Measurements from ENCODE around the gene METTL14.

METTL14 gene

DNA sequence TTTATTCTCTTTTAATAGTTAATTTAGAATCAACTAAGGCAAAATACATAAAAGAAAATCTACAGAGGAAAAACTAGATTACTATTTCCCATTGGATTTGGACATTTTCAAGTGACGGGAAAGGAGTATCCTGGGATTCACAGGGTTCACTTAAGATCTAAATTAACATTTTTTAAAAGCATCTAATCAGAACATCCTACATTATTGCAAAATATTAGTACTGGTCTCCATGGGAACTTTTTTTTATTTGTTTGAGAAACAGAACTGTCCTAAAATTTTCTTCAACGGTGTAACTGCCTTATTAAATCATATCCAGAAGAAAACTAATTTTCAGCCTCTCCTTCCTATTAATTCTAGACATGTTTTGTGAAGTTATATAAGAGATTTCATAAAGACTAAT is 69.7 kb downstream of the METTL14 start:
- Histone ChIP-seq H2AFZ (ENCODE audit: low read depth, low read length) (no peak overlapping the region), H3K4me3 (ENCODE audit: insufficient read depth in 1 of 2, low read depth in 1 of 2, low read length in 2 of 2) (no peak overlapping the region), H2AK5ac (ENCODE audit: low read length, severe bottlenecking) (no peak overlapping the region), H4K8ac (ENCODE audit: low read length) (no peak overlapping the region), H2BK120ac (ENCODE audit: low read depth, low read length) (no peak overlapping the region), H4K91ac (ENCODE audit: low read length) (no peak overlapping the region), H3K9me3 (ENCODE audit: control insufficient read depth, low read length) (no peaks in the 10 kb centered on the region), H3K23ac (ENCODE audit: low read length in 2 of 2) (no peak overlapping the region), H2BK15ac (ENCODE audit: low read depth, poor library complexity, severe bottlenecking) (no peak overlapping the region), H3K27ac (ENCODE audit: low read length, poor library complexity, severe bottlenecking) (no peak overlapping the region), H3K4ac (ENCODE audit: low read depth in 1 of 2, low read length in 2 of 2) (no peak overlapping the region), H3K9ac (ENCODE audit: low read length) (peak overlapping the region; percentile 49), H3K4me2 (ENCODE audit: low read length, poor library complexity, severe bottlenecking) (no peak overlapping the region), H3K14ac (ENCODE audit: low read length in 2 of 2) (no peak overlapping the region), H3K18ac (ENCODE audit: low read depth in 1 of 2, low read length in 2 of 2) (no peak overlapping the region), H2BK12ac (ENCODE audit: low read length in 2 of 2) (no peak overlapping the region), H3K79me1 (replicated peaks; ENCODE audit: low read length, poor library complexity, severe bottlenecking) (peaks cover 14% of the 10 kb centered on the region), H3K4me1 (ENCODE audit: control insufficient read depth, insufficient read depth, low read depth, low read length) (no peaks in the 10 kb centered on the region), H3K36me3 (ENCODE audit: control insufficient read depth in 1 of 2, insufficient read depth in 2 of 2, low read depth in 1 of 2, low read length in 2 of 2) (peaks cover 6 to 85% of the 10 kb centered on the region in 2 experiments), H2BK5ac (ENCODE audit: low read depth, low read length, poor library complexity, severe bottlenecking) (no peak overlapping the region), H3K27me3 (ENCODE audit: control insufficient read depth in 1 of 2, insufficient read depth in 1 of 2, low read length in 2 of 2) (no peaks in the 10 kb centered on the region)
- WGBS, result no CpG with 5 or more reads among the region's 2 CpGs
- DNase-seq, result no peak

DNA sequence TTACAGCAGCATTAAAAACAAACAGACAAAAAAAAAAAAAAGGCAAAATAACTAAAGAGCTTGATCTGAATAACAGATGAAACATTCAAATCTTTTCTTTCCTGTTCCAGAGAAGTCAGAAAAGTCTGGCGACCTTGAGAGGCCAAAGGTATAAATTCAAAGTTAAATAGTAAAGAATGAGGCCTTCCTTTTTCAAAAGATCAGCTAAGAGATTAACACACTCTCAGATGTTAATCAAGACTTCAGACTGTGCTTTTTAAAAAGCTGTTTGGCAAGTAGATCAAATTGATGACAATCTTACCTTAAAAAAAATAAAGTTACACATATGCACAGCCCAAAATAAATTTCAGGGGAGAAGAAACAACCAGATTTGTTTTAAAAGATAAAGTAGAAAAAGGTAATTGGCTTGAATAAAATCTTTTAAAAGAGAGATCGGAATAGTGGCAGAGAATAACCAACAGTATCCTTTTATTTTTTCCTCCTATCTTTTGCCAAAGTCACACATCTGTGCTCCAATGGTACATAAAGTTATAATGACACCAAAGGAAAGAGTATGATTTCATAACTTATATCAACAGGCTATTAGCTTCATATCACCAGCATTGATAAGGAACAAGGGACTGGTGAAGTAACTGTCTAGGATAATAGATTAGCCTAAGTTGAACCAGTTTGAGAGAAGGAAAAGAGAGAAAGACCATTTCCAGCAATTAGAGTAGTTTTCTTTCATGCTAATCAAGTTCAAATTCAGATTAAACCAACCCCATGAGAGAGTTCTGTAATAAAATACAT is 70.4 kb downstream of the METTL14 start:
- Histone ChIP-seq H2BK120ac (ENCODE audit: low read depth, low read length) (no peak overlapping the region), H2AFZ (ENCODE audit: low read depth, low read length) (no peak overlapping the region), H3K4ac (ENCODE audit: low read depth in 1 of 2, low read length in 2 of 2) (no peak overlapping the region), H3K18ac (ENCODE audit: low read depth in 1 of 2, low read length in 2 of 2) (no peak overlapping the region), H3K23ac (ENCODE audit: low read length in 2 of 2) (no peak overlapping the region), H3K4me2 (ENCODE audit: low read length, poor library complexity, severe bottlenecking) (no peak overlapping the region), H4K91ac (ENCODE audit: low read length) (no peak overlapping the region), H3K79me1 (replicated peaks; ENCODE audit: low read length, poor library complexity, severe bottlenecking) (peaks cover 10% of the 10 kb centered on the region), H3K27me3 (ENCODE audit: control insufficient read depth in 1 of 2, insufficient read depth in 1 of 2, low read length in 2 of 2) (no peaks in the 10 kb centered on the region), H3K9me3 (ENCODE audit: control insufficient read depth, low read length) (no peaks in the 10 kb centered on the region), H3K4me1 (ENCODE audit: control insufficient read depth, insufficient read depth, low read depth, low read length) (no peaks in the 10 kb centered on the region), H2AK5ac (ENCODE audit: low read length, severe bottlenecking) (no peak overlapping the region), H3K27ac (ENCODE audit: low read length, poor library complexity, severe bottlenecking) (no peak overlapping the region), H3K4me3 (ENCODE audit: insufficient read depth in 1 of 2, low read depth in 1 of 2, low read length in 2 of 2) (no peak overlapping the region), H2BK15ac (ENCODE audit: low read depth, poor library complexity, severe bottlenecking) (no peak overlapping the region), H3K36me3 (ENCODE audit: control insufficient read depth in 1 of 2, insufficient read depth in 2 of 2, low read depth in 1 of 2, low read length in 2 of 2) (peaks cover 6 to 85% of the 10 kb centered on the region in 2 experiments), H2BK12ac (ENCODE audit: low read length in 2 of 2) (no peak overlapping the region), H3K9ac (ENCODE audit: low read length) (peak overlapping the region; percentile 49), H2BK5ac (ENCODE audit: low read depth, low read length, poor library complexity, severe bottlenecking) (no peak overlapping the region), H3K14ac (ENCODE audit: low read length in 2 of 2) (no peak overlapping the region), H4K8ac (ENCODE audit: low read length) (no peak overlapping the region)
- no CpG with 5 or more reads among the region's 2 CpGs for WGBS
- no peak for DNase-seq

DNA sequence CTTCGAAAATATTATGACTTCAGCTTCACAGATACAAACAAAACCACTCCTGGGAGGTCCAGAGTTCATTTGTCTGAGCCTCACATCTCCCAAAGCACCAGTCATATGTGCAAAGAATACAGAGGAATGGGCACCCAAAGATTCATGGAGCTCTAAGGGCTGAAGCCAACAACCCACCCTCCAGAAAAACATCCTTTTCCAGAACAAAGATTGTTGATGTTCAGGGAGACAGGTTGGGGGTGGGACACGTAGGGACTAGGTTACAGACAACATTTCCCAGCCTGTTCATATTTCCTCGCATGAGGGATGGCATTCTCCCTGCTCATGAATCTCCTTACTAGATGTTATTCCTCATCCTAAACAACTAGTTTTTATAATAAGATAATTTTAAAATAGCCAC is 71.2 kb downstream of the METTL14 start:
- no peaks in the 10 kb centered on the region for H3K4me1 ChIP-seq (ENCODE audit: control insufficient read depth, insufficient read depth, low read depth, low read length)
- H3K4me3 ChIP-seq (ENCODE audit: insufficient read depth in 1 of 2, low read depth in 1 of 2, low read length in 2 of 2), result no peak overlapping the region
- no peak overlapping the region for H2AFZ ChIP-seq (ENCODE audit: low read depth, low read length)
- no peak overlapping the region for H2AK5ac ChIP-seq (ENCODE audit: low read length, severe bottlenecking)
- WGBS, result 96% methylated on average over 2 of the region's 3 CpGs
- H3K18ac ChIP-seq (ENCODE audit: low read depth in 1 of 2, low read length in 2 of 2), result no peak overlapping the region
- no peak overlapping the region for H3K4me2 ChIP-seq (ENCODE audit: low read length, poor library complexity, severe bottlenecking)
- no peak overlapping the region for H4K91ac ChIP-seq (ENCODE audit: low read length)
- H3K23ac ChIP-seq (ENCODE audit: low read length in 2 of 2), result no peak overlapping the region
- no peak overlapping the region for H2BK120ac ChIP-seq (ENCODE audit: low read depth, low read length)
- H3K4ac ChIP-seq (ENCODE audit: low read depth in 1 of 2, low read length in 2 of 2), result no peak overlapping the region
- DNase-seq, result no peak
- H3K27me3 ChIP-seq (ENCODE audit: control insufficient read depth in 1 of 2, insufficient read depth in 1 of 2, low read length in 2 of 2), result no peaks in the 10 kb centered on the region
- no peak overlapping the region for H2BK5ac ChIP-seq (ENCODE audit: low read depth, low read length, poor library complexity, severe bottlenecking)
- no peak overlapping the region for H2BK15ac ChIP-seq (ENCODE audit: low read depth, poor library complexity, severe bottlenecking)
- H3K9me3 ChIP-seq (ENCODE audit: control insufficient read depth, low read length), result no peaks in the 10 kb centered on the region
- H3K36me3 ChIP-seq (ENCODE audit: control insufficient read depth in 1 of 2, insufficient read depth in 2 of 2, low read depth in 1 of 2, low read length in 2 of 2), result peaks cover 3 to 83% of the 10 kb centered on the region in 2 experiments
- H3K27ac ChIP-seq (ENCODE audit: low read length, poor library complexity, severe bottlenecking), result no peak overlapping the region
- no peak overlapping the region for H2BK12ac ChIP-seq (ENCODE audit: low read length in 2 of 2)
- no peak overlapping the region for H4K8ac ChIP-seq (ENCODE audit: low read length)
- H3K14ac ChIP-seq (ENCODE audit: low read length in 2 of 2), result no peak overlapping the region
- peaks cover 9% of the 10 kb centered on the region for H3K79me1 ChIP-seq (replicated peaks; ENCODE audit: low read length, poor library complexity, severe bottlenecking)
- H3K9ac ChIP-seq (ENCODE audit: low read length), result no peak overlapping the region

DNA sequence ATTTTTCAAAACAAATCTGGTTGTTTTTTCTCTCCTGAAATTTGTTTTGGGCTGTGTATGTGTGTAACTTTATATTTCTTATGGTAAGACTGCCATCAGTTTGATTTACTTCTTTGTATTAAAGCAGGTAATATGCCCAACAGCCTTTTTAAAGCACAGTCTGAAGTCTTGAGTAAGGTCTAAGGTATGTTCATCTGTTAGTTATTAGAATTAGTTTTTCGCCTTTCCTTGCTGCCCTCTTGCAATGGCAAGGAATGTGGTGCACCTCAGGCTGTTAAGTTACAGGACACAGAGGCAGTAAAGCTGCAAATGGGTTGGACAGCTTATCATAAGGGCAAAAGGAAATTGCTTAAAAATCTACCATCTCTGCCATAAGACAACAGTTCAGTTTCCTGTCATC is 71.8 kb downstream of the METTL14 start:
- Histone ChIP-seq H3K4me3 (ENCODE audit: insufficient read depth in 1 of 2, low read depth in 1 of 2, low read length in 2 of 2) (no peak overlapping the region), H3K27ac (ENCODE audit: low read length, poor library complexity, severe bottlenecking) (no peak overlapping the region)
- 100% methylated on average over 1 of the region's 1 CpG for WGBS

More for the DNA sequence above, 71.8 kb downstream of the METTL14 start:
- peaks cover 0 to 85% of the 10 kb centered on the region in 2 experiments for H3K36me3 ChIP-seq (ENCODE audit: control insufficient read depth in 1 of 2, insufficient read depth in 2 of 2, low read depth in 1 of 2, low read length in 2 of 2)
- H3K27me3 ChIP-seq (ENCODE audit: control insufficient read depth in 1 of 2, insufficient read depth in 1 of 2, low read length in 2 of 2), result no peaks in the 10 kb centered on the region
- no peak overlapping the region for H2BK15ac ChIP-seq (ENCODE audit: low read depth, poor library complexity, severe bottlenecking)
- H4K8ac ChIP-seq (ENCODE audit: low read length), result no peak overlapping the region
- H3K4me2 ChIP-seq (ENCODE audit: low read length, poor library complexity, severe bottlenecking), result no peak overlapping the region
- no peak overlapping the region for H3K14ac ChIP-seq (ENCODE audit: low read length in 2 of 2)
- no peak overlapping the region for H4K91ac ChIP-seq (ENCODE audit: low read length)
- H2BK5ac ChIP-seq (ENCODE audit: low read depth, low read length, poor library complexity, severe bottlenecking), result no peak overlapping the region
- no peaks in the 10 kb centered on the region for H3K9me3 ChIP-seq (ENCODE audit: control insufficient read depth, low read length)
- DNase-seq, result no peak
- peaks cover 8% of the 10 kb centered on the region for H3K79me1 ChIP-seq (replicated peaks; ENCODE audit: low read length, poor library complexity, severe bottlenecking)
- no peak overlapping the region for H3K18ac ChIP-seq (ENCODE audit: low read depth in 1 of 2, low read length in 2 of 2)
- no peak overlapping the region for H2BK12ac ChIP-seq (ENCODE audit: low read length in 2 of 2)
- no peak overlapping the region for H2BK120ac ChIP-seq (ENCODE audit: low read depth, low read length)
- no peaks in the 10 kb centered on the region for H3K4me1 ChIP-seq (ENCODE audit: control insufficient read depth, insufficient read depth, low read depth, low read length)
- no peak overlapping the region for H3K9ac ChIP-seq (ENCODE audit: low read length)
- no peak overlapping the region for H3K23ac ChIP-seq (ENCODE audit: low read length in 2 of 2)
- no peak overlapping the region for H2AFZ ChIP-seq (ENCODE audit: low read depth, low read length)
- H3K4ac ChIP-seq (ENCODE audit: low read depth in 1 of 2, low read length in 2 of 2), result no peak overlapping the region
- no peak overlapping the region for H2AK5ac ChIP-seq (ENCODE audit: low read length, severe bottlenecking)

Measured in mesenchymal stem cell (in vitro differentiated cells and primary cell).